SK-N-MC (cell line): ENCODE results near the gene KCNAB1.

Source experiments
- EZH2 ChIP-seq: fragments of 200-600 bp; sonication (generic); IDR thresholded peaks from one replicate; pipeline ENCODE4 v1.6.1; 2017; ENCODE audit warnings: antibody characterized with exemption
- FOXP2 ChIP-seq: optimal IDR thresholded peaks from 2 replicates; pipeline ENCODE3; 2011; ENCODE audit warnings: mild to moderate bottlenecking, moderate library complexity; ENCODE audit not compliant: insufficient read depth; ENCODE audit errors: extremely low read length, control extremely low read depth
- POLR2AphosphoS5 ChIP-seq: IDR thresholded peaks from 2 replicates; pipeline ENCODE4 v1.6.1; 2012; ENCODE audit warnings: mild to moderate bottlenecking, low read depth, low read length, borderline replicate concordance

GRCh38 chr3:156397534-156397933 is 277.2 kb downstream of the KCNAB1 start:
- TF ChIP-seq POLR2AphosphoS5 = no peak
- no peak for TF ChIP-seq EZH2
- no peak for TF ChIP-seq FOXP2
